NCI-H2029 treated with DMSO at 0.1 percent for 48 hours (cell line): ENCODE data around the gene TMIGD2.
"Not testable (repeated sequence)": the region's sequence is repeated elsewhere in the genome, so short reads cannot be mapped to it uniquely, and the experiment has no call there.

Experiments used
- DNase-seq: peaks from one replicate; lab custom pipeline; 2025; lab: John Stamatoyannopoulos, UW

Gene TMIGD2

GRCh38 chr19:4266253-4267000 lies 35.8 kb downstream of the TMIGD2 start:
- DNase-seq: no peak

DNA sequence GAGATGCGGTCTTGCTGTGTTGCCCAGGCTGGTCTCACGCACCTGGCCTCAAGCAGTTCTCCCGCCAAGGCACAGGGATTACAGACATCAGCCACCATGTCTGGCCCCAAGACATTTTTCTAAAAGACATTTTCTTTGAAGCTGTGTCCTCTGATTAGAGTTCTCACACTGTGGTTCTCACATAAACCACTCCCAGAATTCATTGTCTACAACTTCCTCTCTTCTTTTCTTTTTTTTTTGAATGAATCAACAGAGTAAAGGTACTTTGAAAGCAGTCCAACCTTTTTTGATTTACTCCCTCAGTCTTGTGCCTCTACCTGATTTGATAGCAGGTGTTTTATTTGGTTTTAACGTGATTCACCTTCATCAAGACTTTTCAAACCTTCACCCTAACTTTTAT lies 37.4 kb downstream of the TMIGD2 start:
- no peak for DNase-seq

DNA sequence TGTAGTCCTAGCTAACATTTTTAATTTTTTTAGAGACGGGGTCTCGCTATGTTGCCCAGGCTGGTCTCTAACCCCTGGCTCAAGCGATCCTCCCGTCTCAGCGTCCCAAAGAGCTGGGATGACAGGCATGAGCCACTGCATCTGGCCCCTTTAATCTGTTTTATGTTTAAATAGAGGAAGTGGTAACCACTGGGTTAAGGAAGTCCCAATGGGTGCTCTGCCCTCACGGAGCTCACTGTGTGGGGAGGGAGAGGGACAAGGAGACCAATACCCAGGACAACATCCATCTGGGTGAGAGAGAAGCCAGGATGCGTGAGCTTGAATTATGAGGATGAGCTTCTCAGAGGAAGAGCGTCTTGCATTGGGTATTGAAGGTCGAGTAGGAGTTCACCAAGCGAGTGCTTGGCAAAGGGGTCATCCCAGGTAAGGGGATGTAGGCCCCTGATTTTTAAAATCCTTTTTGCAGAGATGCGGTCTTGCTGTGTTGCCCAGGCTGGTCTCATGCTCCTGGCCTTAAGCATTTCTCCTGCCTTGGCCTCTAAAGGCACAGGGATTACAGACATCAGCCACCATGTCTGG lies 41.5 kb downstream of the TMIGD2 start:
- no peak for DNase-seq

GRCh38 chr19:4258181-4258580 lies 44.0 kb downstream of the TMIGD2 start:
- DNase-seq: no peak

DNA sequence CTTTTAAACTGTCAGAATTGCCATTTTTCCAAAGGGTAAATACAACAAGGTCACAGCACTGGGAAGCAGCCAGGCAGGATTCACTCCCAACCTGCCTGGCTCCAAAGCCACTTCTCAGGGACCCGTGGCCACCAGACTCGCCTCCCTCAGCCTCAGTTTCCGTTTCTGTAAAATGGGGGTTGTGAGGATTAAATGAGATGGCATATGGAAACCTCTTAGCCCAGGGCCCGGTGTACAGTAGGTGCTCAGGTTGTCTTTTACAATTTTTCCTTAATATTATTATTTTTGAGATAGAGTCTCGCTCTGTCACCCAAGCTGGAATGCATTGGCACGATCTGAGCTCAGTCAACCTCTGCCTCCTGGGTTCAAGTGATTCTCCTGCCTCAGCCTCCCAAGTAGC lies 45.2 kb downstream of the TMIGD2 start:
- DNase-seq: no peak

- no peak for DNase-seq
Observed at GRCh38 chr19:4256563-4256962, 45.6 kb downstream of the TMIGD2 start.

DNA sequence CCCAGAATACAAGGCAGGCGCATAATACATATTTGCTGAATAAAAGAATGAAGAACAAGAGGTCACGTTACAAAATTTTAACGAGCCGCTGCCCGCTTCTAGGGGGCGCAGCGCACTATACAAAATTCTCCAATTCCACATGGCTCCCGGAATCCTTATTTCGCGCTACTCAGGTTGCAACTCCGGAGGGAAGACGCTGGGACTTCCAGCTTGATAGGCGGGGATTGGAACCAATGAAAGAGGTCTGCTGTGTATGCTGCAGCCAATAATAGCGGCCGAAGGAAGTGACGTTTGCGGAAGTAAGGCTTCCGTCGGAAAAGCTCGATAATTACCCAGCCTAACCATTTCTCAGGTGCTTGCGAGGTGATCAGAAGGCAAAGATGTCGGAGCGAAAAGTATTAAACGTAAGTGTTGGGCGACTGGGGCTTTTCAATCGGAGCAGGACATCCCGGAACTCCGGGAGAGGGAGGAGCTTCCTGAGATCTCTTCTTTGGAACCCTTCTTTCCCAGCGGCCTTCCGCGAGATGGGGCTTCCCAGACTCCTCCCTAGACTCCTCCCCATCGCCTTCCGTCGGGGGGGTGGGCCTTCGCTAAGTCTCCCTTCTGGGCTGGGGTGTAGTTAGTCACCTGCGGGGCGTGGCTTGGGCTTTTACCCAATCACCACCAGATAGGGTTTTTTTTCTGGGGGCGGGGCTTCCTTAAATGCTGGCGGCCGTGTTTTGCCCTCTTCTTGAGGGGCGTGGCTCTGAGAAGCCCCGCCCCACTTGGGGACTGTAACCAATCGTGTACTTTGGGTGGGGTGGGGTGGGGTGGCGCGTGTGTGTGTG lies 55.2 kb downstream of the TMIGD2 start, which contains the start of gene YJU2:
YJU2 (plus strand) TSS at position 314 of the 827 bp plus-strand sequence; CDS start at position 381, 67 bp downstream.
- DNase-seq: peak; percentile 98

- not testable (repeated sequence) for DNase-seq
Observed at GRCh38 chr19:4245938-4246337, 56.3 kb downstream of the TMIGD2 start.
